Epithelial cell of esophagus (primary cell): ENCODE measurements around the gene CHSY3.

Source experiments
- DNase-seq: peaks from one replicate; pipeline ENCODE4 v3.0.0; 2010; ENCODE audit warnings: low read depth
- H3K4me3 ChIP-seq: 2 replicates; pipeline ENCODE4 v1.5.1; 2011; ENCODE audit warnings: mild to moderate bottlenecking, low read length, control low read depth
- CTCF ChIP-seq: IDR thresholded peaks from 2 replicates; pipeline ENCODE4 v1.5.1; 2011; ENCODE audit warnings: low read depth, mild to moderate bottlenecking, low read length, control low read depth, inconsistent platforms; ENCODE audit not compliant: insufficient read depth; ENCODE audit errors: missing control alignments

CHSY3 gene

GRCh38 chr5:130166839-130167490 is 262.7 kb downstream of the CHSY3 start:
- H3K4me3 ChIP-seq = no peak overlapping the region
- no peak for TF ChIP-seq CTCF
- DNase-seq = no peak

- DNase-seq = peak; percentile 36
- no peak for TF ChIP-seq CTCF
- H3K4me3 ChIP-seq = no peak overlapping the region
Observed at GRCh38 chr5:130168211-130168610, 263.9 kb downstream of the CHSY3 start.

- H3K4me3 ChIP-seq = no peak overlapping the region
- DNase-seq = no peak
- TF ChIP-seq CTCF = no peak
Observed at GRCh38 chr5:130171699-130172098, 267.4 kb downstream of the CHSY3 start.

GRCh38 chr5:130183115-130183514 is 278.9 kb downstream of the CHSY3 start:
- no peak overlapping the region for H3K4me3 ChIP-seq
- TF ChIP-seq CTCF = no peak
- DNase-seq = no peak

- peak; percentile 87 for DNase-seq
- no peak overlapping the region for H3K4me3 ChIP-seq
- TF ChIP-seq CTCF = no peak
Observed at GRCh38 chr5:130189961-130190360, 285.7 kb downstream of the CHSY3 start.

- peak; percentile 68 for DNase-seq
- TF ChIP-seq CTCF = peak; percentile 64
Observed at GRCh38 chr5:130198927-130199326, 294.7 kb downstream of the CHSY3 start.

GRCh38 chr5:130206686-130207085 is 302.4 kb downstream of the CHSY3 start:
- H3K4me3 ChIP-seq = no peak overlapping the region
- peak; percentile 47 for DNase-seq
- no peak for TF ChIP-seq CTCF

More at GRCh38 chr5:130198927-130199326, 294.7 kb downstream of the CHSY3 start:
- H3K4me3 ChIP-seq = no peak overlapping the region
